CD4-positive, alpha-beta memory T cell (primary cell): Measurements from ENCODE around the gene S100Z. TPM values are rescaled to one million over a fixed set of nuclear protein-coding genes. Genes with fewer than 3 reads are reported as not detected.
A peak's percentile ranks its signal among the peaks of the same experiment; 100 is the strongest.
"Not testable (repeated sequence)": the region's sequence is repeated elsewhere in the genome, so short reads cannot be mapped to it uniquely, and the experiment has no call there.

Experiments
- CTCF ChIA-PET: fragments of 350-600 bp; sonication (Branson Sonifier 250); formaldehyde crosslinking; loops from one replicate; lab custom pipeline; 2021; ENCODE audit warnings: inconsistent platforms; ENCODE audit not compliant: partially characterized antibody; lab: Charles Lee
- POLR2A ChIA-PET: fragments of 350-600 bp; sonication (Branson Sonifier 250); formaldehyde crosslinking; loops from one replicate; lab custom pipeline; 2021; ENCODE audit not compliant: partially characterized antibody; lab: Charles Lee
- DNase-seq, 5 donors: peaks; one replicate each; pipeline versions ENCODE4 v3.0.0 to v3.0.0-alpha.2; 2020 to 2022; ENCODE audit warnings: mixed read lengths in 1 of 5
- H3K27ac ChIP-seq: one replicate; pipeline ENCODE4 v1.7.0; 2013; ENCODE audit warnings: low read depth, low read length
- H3K27me3 ChIP-seq: 2 replicates; pipeline ENCODE4 v1.7.0; 2013; ENCODE audit warnings: mild to moderate bottlenecking, low read length, moderate library complexity; ENCODE audit not compliant: insufficient read depth
- H3K36me3 ChIP-seq: 2 replicates; pipeline ENCODE4 v1.7.0; 2013; ENCODE audit warnings: mild to moderate bottlenecking, low read length, moderate library complexity; ENCODE audit not compliant: insufficient read depth
- H3K4me1 ChIP-seq: 2 replicates; pipeline ENCODE4 v1.7.0; 2013; ENCODE audit warnings: mild to moderate bottlenecking, low read length, moderate library complexity; ENCODE audit not compliant: insufficient read depth
- H3K4me3 ChIP-seq, 2 donors: one replicate each; pipeline ENCODE4 v1.7.0; 2013; ENCODE audit warnings: low read length in 2 of 2, mild to moderate bottlenecking in 1 of 2
- H3K9me3 ChIP-seq, 2 donors: one replicate each; pipeline ENCODE4 v1.7.0; 2013; ENCODE audit warnings: low read length in 2 of 2, control low read depth in 1 of 2; ENCODE audit not compliant: control insufficient read depth in 1 of 2
- H3K27ac Mint-ChIP-seq, 7 donors: one replicate each; pipeline ENCODE4 v1.8.0; 2020 to 2021; ENCODE audit warnings: mixed read lengths in 7 of 7, mild to moderate bottlenecking in 6 of 7, inconsistent platforms in 3 of 7, moderate library complexity in 3 of 7
- H3K27me3 Mint-ChIP-seq, 2 donors: one replicate each; pipeline ENCODE4 v1.8.0; 2020 to 2021; ENCODE audit warnings: mixed read lengths in 2 of 2
- H3K36me3 Mint-ChIP-seq, 2 donors: one replicate each; pipeline ENCODE4 v1.8.0; 2020 to 2021; ENCODE audit warnings: mixed read lengths in 2 of 2, inconsistent platforms in 1 of 2, mild to moderate bottlenecking in 1 of 2
- H3K4me1 Mint-ChIP-seq, 4 donors: one replicate each; pipeline ENCODE4 v1.8.0; 2020 to 2021; ENCODE audit warnings: mixed read lengths in 4 of 4, mild to moderate bottlenecking in 1 of 4
- H3K4me3 Mint-ChIP-seq, 8 donors: one replicate each; pipeline ENCODE4 v1.8.0; 2020 to 2021; ENCODE audit warnings: mixed read lengths in 8 of 8, mild to moderate bottlenecking in 7 of 8, moderate library complexity in 6 of 8, inconsistent platforms in 3 of 8
- H3K9me3 Mint-ChIP-seq, 8 donors: one replicate each; pipeline ENCODE4 v1.8.0; 2020 to 2021; ENCODE audit warnings: mixed read lengths in 8 of 8, mild to moderate bottlenecking in 5 of 8, inconsistent platforms in 3 of 8, moderate library complexity in 1 of 8
- intact Hi-C: fragments of 100-400 bp; cut with micrococcal nuclease; formaldehyde crosslinking; loops from one replicate; pipeline ENCODE4 v1.15.1; 2023
- polyA plus RNA-seq, 2 donors: library from polyadenylated mRNA; unstranded; fragments of 300-500 nt; fragmentation: Illumina TruSeq; gene quantifications; one replicate each; pipeline ENCODE4 v1.2.3, GENCODE V29; 2021
- total RNA-seq, 2 experiments: library from RNA; stranded (reverse); gene quantifications; one replicate each; pipeline ENCODE4 v1.2.3, GENCODE V29; 2021

The S100Z gene
- total and polyA plus RNA-seq, 4 experiments from 2014 or later: 0.13 to 2.3 (median 1.4) TPM

- Histone ChIP-seq H3K27me3 (no peaks in the 10 kb centered on the region), H3K36me3 (no peaks in the 10 kb centered on the region), H3K4me3 (no peak overlapping the region), H3K4me1 (no peaks in the 10 kb centered on the region), H3K27ac (no peak overlapping the region), H3K9me3 (no peaks in the 10 kb centered on the region)
- H3K4me1 Mint-ChIP-seq: no peaks in the 10 kb centered on the region
- intact Hi-C loops: no loop called here
- peaks cover 0 to under 1% (median 0%) of the 10 kb centered on the region in 8 donors for H3K9me3 Mint-ChIP-seq
- H3K27me3 Mint-ChIP-seq: peaks cover 0 to 7% of the 10 kb centered on the region in 2 donors
- no peak overlapping the region for H3K4me3 Mint-ChIP-seq
- POLR2A ChIA-PET: no interaction called here
- CTCF ChIA-PET: no interaction called here
- peaks cover 2 to 12% of the 10 kb centered on the region in 2 donors for H3K36me3 Mint-ChIP-seq
- H3K27ac Mint-ChIP-seq: no peak overlapping the region
- DNase-seq: no peak
Observed at GRCh38 chr5:76908166-76908565, 58.4 kb downstream of the S100Z start.

- H3K4me1 Mint-ChIP-seq, H3K9me3 ChIP-seq, H3K27ac ChIP-seq, POLR2A ChIA-PET, H3K4me3 Mint-ChIP-seq, H3K27me3 ChIP-seq, H3K4me1 ChIP-seq, DNase-seq, intact Hi-C loops, H3K4me3 ChIP-seq, H3K27me3 Mint-ChIP-seq, H3K27ac Mint-ChIP-seq, CTCF ChIA-PET, H3K36me3 ChIP-seq: not testable (repeated sequence)
- peaks cover 2 to 17% of the 10 kb centered on the region in 2 donors for H3K36me3 Mint-ChIP-seq
- H3K9me3 Mint-ChIP-seq: peaks cover 3 to 14% (median 4%) of the 10 kb centered on the region in 8 donors
Observed at GRCh38 chr5:76910344-76910933, 60.6 kb downstream of the S100Z start.

- H3K4me3 Mint-ChIP-seq, CTCF ChIA-PET: not testable (repeated sequence)
- H3K9me3 Mint-ChIP-seq: peaks cover 3 to 16% (median 5%) of the 10 kb centered on the region in 8 donors
Observed at GRCh38 chr5:76914671-76915070, 64.9 kb downstream of the S100Z start.

GRCh38 chr5:76918539-76918938 is 68.7 kb downstream of the S100Z start:
- no peak for DNase-seq
- Mint-ChIP-seq H3K4me1 (no peaks in the 10 kb centered on the region), H3K36me3 (peaks cover 0 to 5% of the 10 kb centered on the region in 2 donors), H3K27ac (no peak overlapping the region), H3K4me3 (no peak overlapping the region), H3K9me3 (peaks cover 3 to 15% (median 5%) of the 10 kb centered on the region in 8 donors), H3K27me3 (no peaks in the 10 kb centered on the region)
- H3K9me3 ChIP-seq: no peaks in the 10 kb centered on the region
- POLR2A ChIA-PET: no interaction called here
- no peak overlapping the region for H3K4me3 ChIP-seq
- no peaks in the 10 kb centered on the region for H3K27me3 ChIP-seq
- H3K27ac ChIP-seq: no peak overlapping the region
- CTCF ChIA-PET: interaction anchor here (0.6 kb wide), 1 partner anchor 57 kb away, joined by 3 read pairs; no protein-coding TSS in a partner anchor
- intact Hi-C loops: no loop called here
- H3K36me3 ChIP-seq: no peaks in the 10 kb centered on the region
- H3K4me1 ChIP-seq: no peaks in the 10 kb centered on the region

More at GRCh38 chr5:76914671-76915070, 64.9 kb downstream of the S100Z start:
- H3K4me1 ChIP-seq, H3K4me3 ChIP-seq, H3K4me1 Mint-ChIP-seq, POLR2A ChIA-PET, H3K36me3 Mint-ChIP-seq, DNase-seq, H3K27ac ChIP-seq, H3K36me3 ChIP-seq, H3K27ac Mint-ChIP-seq, H3K27me3 ChIP-seq, H3K27me3 Mint-ChIP-seq, intact Hi-C loops, H3K9me3 ChIP-seq: not testable (repeated sequence)

- Histone ChIP-seq H3K36me3 (no peaks in the 10 kb centered on the region), H3K4me1 (no peaks in the 10 kb centered on the region), H3K27me3 (no peaks in the 10 kb centered on the region), H3K27ac (no peak overlapping the region), H3K9me3 (no peaks in the 10 kb centered on the region), H3K4me3 (no peak overlapping the region)
- Mint-ChIP-seq H3K27ac (no peak overlapping the region), H3K4me1 (no peaks in the 10 kb centered on the region), H3K9me3 (peaks cover 0 to 3% (median 0%) of the 10 kb centered on the region in 8 donors), H3K27me3 (no peaks in the 10 kb centered on the region), H3K4me3 (no peak overlapping the region), H3K36me3 (no peaks in the 10 kb centered on the region)
- CTCF ChIA-PET: no interaction called here
- intact Hi-C loops: no loop called here
- no peak for DNase-seq
- POLR2A ChIA-PET: no interaction called here
Observed at GRCh38 chr5:76920491-76920890, 70.7 kb downstream of the S100Z start.

GRCh38 chr5:76926329-76927105 is 76.7 kb downstream of the S100Z start:
- ChIA-PET POLR2A (no interaction called here), CTCF (no interaction called here)
- Histone ChIP-seq H3K27ac (no peak overlapping the region), H3K27me3 (no peaks in the 10 kb centered on the region), H3K4me3 (no peak overlapping the region), H3K36me3 (no peaks in the 10 kb centered on the region), H3K9me3 (no peaks in the 10 kb centered on the region), H3K4me1 (no peaks in the 10 kb centered on the region)
- H3K27ac Mint-ChIP-seq: peak overlapping the region in 1 of 7 donors; percentile 37
- H3K4me1 Mint-ChIP-seq: no peaks in the 10 kb centered on the region
- no peaks in the 10 kb centered on the region for H3K9me3 Mint-ChIP-seq
- no peaks in the 10 kb centered on the region for H3K36me3 Mint-ChIP-seq
- H3K4me3 Mint-ChIP-seq: no peak overlapping the region
- intact Hi-C loops: no loop called here
- H3K27me3 Mint-ChIP-seq: peaks cover 1 to 7% of the 10 kb centered on the region in 2 donors
- DNase-seq: no peak

GRCh38 chr5:76927961-76928360 is 78.1 kb downstream of the S100Z start:
- POLR2A ChIA-PET: no interaction called here

More at GRCh38 chr5:76927961-76928360, 78.1 kb downstream of the S100Z start:
- no peak overlapping the region for H3K27ac Mint-ChIP-seq
- no peaks in the 10 kb centered on the region for H3K4me1 Mint-ChIP-seq
- no peak for DNase-seq
- Histone ChIP-seq H3K27me3 (no peaks in the 10 kb centered on the region), H3K9me3 (no peaks in the 10 kb centered on the region), H3K4me1 (no peaks in the 10 kb centered on the region), H3K4me3 (no peak overlapping the region), H3K27ac (no peak overlapping the region), H3K36me3 (no peaks in the 10 kb centered on the region)
- no peaks in the 10 kb centered on the region for H3K9me3 Mint-ChIP-seq
- H3K36me3 Mint-ChIP-seq: no peaks in the 10 kb centered on the region
- intact Hi-C loops: no loop called here
- CTCF ChIA-PET: no interaction called here
- H3K27me3 Mint-ChIP-seq: peaks cover 1 to 9% of the 10 kb centered on the region in 2 donors
- H3K4me3 Mint-ChIP-seq: no peak overlapping the region
